ENCODE measurements around the gene MAP2.

MAP2 gene

GRCh38 chr2:209713219-209713618 is 289.4 kb downstream of the MAP2 start:
- no peak for DNase-seq (ENCODE audit: low read depth in 2 of 2)

GRCh38 chr2:209719034-209719433 is 295.2 kb downstream of the MAP2 start:
- no peak for DNase-seq (ENCODE audit: low read depth in 2 of 2)

DNA sequence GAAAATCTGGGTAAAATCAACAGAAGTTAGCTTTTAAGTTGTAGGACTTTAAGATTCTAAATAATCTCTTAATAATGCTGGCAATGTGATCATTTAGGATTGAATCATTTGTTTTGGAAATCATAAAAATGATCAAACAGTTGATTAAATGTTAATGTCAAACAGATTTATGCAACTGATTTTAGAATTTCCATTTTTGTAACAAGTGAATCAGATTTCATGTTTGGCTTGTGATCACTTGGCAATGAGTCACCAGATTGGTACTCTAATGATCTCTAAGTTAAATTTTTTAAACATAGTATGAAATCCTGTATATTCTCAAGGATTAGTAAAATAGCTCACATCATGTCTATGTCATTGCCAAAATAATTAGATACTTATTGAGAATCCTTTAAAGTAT is 297.6 kb downstream of the MAP2 start:
- no peak for DNase-seq (ENCODE audit: low read depth in 2 of 2)

DNA sequence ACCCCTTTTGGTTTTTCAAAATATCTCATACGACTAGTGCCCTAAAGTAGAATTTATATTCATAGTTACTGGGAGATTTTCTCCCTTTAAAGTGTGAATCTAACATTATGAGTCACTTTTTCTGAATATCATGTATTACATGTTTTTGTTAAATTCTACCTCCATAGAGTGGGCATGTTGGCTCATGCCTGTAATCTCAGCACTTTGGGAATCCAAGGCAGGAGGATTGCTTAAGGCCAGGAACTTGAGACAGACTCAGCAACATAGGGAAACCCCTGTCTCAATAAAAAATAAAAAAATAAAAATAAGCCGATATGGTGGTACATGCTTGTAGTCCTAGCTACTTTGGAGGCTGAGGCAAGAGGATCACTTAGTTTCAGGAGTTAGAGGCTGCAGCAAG is 302.5 kb downstream of the MAP2 start:
- no peak for DNase-seq (ENCODE audit: low read depth in 2 of 2)

DNA sequence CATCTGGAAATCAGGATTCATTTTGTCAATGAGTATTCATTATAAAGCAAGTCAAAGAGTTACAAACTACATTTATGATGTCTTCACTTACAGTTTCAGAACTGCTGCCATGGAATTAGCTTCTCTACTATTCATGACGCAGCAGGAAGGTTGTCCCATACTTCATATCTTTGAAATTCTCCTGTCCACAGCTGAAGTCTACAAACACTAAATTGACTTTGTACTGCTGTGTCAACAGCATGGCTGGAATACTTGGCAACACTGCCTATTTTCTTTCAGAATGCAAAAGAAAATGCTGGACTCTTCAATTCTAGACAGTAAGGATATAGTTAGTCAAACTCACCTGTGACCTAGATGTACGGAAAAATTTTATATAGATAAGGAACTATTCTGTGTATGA is 303.2 kb downstream of the MAP2 start:
- DNase-seq (ENCODE audit: low read depth in 2 of 2), result no peak

- no peak for DNase-seq (ENCODE audit: low read depth in 2 of 2)
Measured at GRCh38 chr2:209734805-209735204, 311.0 kb downstream of the MAP2 start.

DNA sequence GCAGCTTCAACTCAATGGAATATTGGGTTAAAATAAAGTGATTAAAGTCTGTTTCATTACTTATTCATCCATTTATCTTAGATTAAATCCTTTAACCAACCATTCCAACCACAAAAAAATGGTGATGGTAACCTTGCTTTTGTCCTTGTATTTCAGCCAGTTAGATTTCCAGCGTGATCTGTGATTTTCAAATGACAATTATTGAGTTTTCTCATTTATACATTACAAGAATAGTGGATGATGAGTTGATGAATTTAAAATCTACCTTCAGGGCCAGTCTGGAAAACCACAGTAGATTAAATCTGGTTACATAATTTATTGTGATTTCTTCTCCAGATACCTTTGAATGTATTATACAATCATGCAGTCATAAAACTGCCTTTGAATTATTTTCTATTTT is 318.1 kb downstream of the MAP2 start:
- DNase-seq (ENCODE audit: low read depth in 2 of 2), result no peak

- DNase-seq (ENCODE audit: low read depth in 2 of 2), result no peak
Measured at GRCh38 chr2:209753020-209753419, 329.2 kb downstream of the MAP2 start.

DNA sequence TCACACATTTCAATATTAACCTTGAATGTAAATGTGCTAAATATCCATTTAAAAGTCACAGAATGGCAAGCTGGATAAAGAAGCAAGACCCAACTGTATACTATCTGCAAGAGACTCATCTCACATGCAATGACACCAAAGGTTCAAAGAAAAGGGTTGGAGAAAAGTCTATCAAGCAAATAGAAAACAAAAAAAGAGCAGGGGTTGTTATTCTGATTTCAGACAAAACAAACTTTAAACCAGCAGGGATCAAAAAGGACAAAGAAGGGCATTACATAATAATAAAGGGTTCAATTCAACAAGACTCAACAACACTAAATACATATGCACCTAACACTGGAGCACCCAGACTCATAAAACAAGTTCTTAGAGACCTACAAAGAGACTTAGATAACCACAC is 333.3 kb downstream of the MAP2 start:
- no peak for DNase-seq (ENCODE audit: low read depth in 2 of 2)

DNA sequence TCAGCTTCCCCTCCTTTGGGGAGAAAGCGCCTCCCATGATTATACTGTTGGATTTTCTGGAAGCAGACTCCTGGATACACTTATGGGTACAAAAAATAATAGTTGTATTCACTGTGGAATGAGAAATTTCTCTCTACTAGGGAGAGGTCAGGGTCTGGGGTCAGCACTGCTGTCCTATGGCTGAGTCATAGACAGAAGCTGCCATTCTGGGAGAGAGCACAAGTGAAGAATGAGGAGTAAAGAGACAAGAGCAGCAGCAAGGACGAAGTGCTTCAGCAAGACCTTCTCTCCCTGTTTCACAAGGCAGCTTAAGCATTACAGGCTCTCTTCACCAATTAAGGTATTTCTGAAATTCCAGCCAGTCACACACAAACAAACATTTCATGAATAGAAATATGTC is 337.7 kb downstream of the MAP2 start:
- no peak for DNase-seq (ENCODE audit: low read depth in 2 of 2)

DNA sequence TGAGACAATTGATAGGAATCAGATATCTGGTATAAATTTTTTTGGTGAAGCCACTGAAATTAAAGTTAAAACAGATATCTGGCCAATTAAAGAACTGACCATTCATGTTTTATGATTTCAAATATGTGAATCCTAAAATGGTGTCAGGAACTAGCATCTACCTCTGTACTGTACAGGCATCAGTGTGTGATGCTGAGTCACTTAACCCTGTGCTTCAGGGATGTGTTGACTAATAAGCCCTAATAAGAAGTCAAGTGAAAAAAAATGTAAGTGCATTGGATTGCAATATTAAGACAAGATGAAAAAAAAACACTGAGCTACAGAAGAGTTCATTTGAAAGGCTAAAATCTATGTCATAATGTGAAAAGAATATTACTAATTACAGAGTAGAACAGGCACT is 338.7 kb downstream of the MAP2 start:
- no peak for DNase-seq (ENCODE audit: low read depth in 2 of 2)

DNA sequence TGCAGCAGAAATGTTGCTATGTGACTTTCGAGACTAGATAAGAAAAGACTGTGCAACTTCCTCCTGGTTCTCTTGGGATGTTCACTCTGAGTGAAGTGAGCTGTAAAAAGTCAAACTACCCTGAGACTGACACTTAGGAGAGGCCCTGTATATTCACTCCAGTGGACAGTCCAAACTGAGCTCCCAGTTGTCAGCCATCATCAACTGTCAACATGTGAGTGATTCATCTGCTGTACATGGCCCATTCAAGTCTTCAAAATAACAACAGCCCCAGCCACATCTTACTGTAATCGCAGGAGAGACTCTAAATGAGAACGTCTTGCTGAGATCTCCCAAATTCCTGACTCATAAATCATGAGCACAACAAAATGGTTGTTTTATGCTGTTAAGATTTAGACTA is 339.3 kb downstream of the MAP2 start:
- no peak for DNase-seq (ENCODE audit: low read depth in 2 of 2)

- no peak for DNase-seq (ENCODE audit: low read depth in 2 of 2)
Measured at GRCh38 chr2:209766613-209767012, 342.8 kb downstream of the MAP2 start.

DNA sequence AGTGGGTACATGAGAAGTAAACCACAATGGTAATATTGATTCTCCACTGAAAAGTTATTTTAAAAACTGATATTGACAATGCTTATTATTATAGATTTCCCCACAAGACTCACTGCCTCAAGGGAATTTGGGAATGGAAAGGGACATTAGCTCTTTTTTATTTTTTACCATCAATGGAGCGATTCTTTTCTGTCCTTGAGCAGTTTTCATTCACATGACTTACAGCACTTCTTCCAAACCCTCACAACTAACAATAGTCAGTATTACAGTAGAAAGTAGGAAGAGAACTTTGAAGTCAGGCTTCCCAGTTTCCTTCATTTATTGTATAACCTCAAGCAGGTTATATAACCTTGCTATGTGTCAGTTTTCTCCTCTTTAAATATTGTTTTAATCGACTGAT is 343.5 kb downstream of the MAP2 start:
- DNase-seq (ENCODE audit: low read depth in 2 of 2), result no peak

DNA sequence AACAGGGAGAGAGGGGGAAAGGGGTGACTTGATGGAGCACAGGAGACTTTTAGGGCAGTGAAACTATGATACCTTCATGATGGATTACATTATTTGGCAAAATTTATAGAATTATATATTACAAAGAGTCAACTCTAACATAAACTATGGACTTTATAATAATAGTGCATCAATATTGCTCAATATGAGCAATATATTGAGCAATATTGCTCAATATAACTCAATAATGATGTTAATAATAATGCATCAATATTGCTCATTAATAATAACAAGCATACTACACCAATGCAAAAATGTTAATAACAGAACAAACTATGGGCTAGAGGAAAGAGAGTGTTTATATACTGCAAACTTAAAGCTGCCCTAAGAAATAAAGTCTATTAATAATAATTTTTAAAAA is 344.7 kb downstream of the MAP2 start:
- DNase-seq (ENCODE audit: low read depth in 2 of 2), result no peak

DNA sequence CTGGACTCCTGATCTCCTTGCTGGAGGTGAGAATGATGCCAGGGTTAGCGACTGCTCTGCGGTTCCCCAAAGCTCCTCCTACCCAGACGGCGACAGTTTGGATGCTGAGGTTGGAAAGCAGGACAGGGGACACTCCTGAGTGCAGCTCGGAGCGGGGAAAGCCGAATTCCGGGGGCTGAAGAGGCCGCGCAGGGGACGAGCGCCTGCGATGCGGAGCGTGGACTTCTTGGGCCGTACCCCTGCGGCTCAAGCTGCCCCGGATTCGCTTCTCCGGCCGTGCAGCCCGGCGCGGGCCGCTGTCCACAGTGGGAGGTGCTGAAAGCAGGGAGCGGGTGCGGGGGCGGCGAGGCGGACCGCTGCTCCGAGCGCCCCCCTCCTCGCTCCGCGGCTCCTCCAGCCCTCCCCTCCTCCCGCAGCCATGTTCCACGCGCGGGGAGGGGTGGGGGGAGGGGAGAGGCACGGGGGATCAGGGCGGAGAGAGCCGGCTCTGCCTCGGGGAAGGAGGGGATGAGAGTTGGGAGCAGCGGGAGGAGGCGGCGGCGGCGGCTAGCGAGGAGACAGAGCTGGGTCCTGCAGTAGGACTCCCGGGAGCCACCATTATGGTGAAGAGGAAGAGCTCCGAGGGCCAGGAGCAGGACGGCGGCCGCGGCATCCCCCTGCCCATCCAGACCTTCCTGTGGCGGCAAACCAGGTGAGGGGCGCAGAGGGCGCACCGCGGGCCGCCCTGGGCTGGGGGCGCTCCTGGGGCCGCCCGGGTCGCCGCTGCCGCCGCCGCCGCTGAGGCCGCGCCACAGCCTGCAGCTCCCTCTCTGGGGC is 347.8 kb downstream of the MAP2 start, which contains the start of gene UNC80:
TSS of gene UNC80 (plus strand) at position 359 of the 816 bp plus-strand sequence. CDS start at position 600, 241 bp downstream.
- no peak for DNase-seq (ENCODE audit: low read depth in 2 of 2)

DNA sequence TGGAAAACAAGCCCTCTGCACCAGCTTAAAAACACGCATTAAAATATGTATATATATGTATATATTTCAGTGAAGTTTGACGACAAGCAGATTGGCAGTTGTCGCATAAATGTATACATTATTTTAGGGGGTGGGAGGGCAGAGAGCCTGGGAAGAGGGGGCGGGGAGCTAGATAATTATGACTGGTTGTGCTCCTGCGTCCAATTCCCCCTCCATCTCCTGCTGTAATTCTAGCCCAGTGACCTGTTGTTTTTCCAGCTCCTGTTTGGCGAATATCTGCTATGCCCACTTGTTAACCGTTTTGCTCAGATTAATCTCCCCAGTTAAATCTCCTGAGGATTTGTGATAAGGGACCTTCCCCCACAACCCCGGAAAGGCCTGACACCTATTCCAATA is 348.4 kb downstream of the MAP2 start:
- no peak for DNase-seq (ENCODE audit: low read depth in 2 of 2)

- no peak for DNase-seq (ENCODE audit: low read depth in 2 of 2)
Measured at GRCh38 chr2:209773377-209773776, 349.5 kb downstream of the MAP2 start.
